SU-DHL-6 (cell line): ENCODE measurements around the gene GON4L.

Experiments used
- H2AFZ ChIP-seq: fragments of 200-600 bp; sonication (generic); 2 replicates; pipeline ENCODE4 v1.6.1; 2014; ENCODE audit warnings: low read depth, mild to moderate bottlenecking, moderate library complexity, mixed read lengths, antibody characterized with exemption, low read length; ENCODE audit not compliant: severe bottlenecking
- H3F3A ChIP-seq: fragments of 200-600 bp; shearing (Covaris generic); 2 replicates; pipeline ENCODE4 v1.6.0; 2016; ENCODE audit warnings: antibody characterized with exemption, mild to moderate bottlenecking; ENCODE audit not compliant: insufficient read depth
- H3K27ac ChIP-seq: fragments of 200-600 bp; sonication (generic); 2 replicates; pipeline ENCODE4 v1.5.1; 2016; ENCODE audit warnings: low read depth, mild to moderate bottlenecking, low read length, moderate library complexity, mixed read lengths
- H3K27me3 ChIP-seq: fragments of 200-600 bp; sonication (generic), shearing (Covaris generic); 2 replicates; pipeline ENCODE4 v1.6.0; 2014; ENCODE audit warnings: mild to moderate bottlenecking, low read length
- H3K36me3 ChIP-seq: fragments of 200-600 bp; sonication (generic); 2 replicates; pipeline ENCODE4 v1.6.1; 2014; ENCODE audit warnings: mild to moderate bottlenecking, low read length, mixed read lengths
- H3K4me2 ChIP-seq: fragments of 300-600, 200-600 bp; shearing (Covaris generic), sonication (generic); 2 replicates; pipeline ENCODE4 v1.6.0; 2014; ENCODE audit warnings: low read length, low read depth, mild to moderate bottlenecking; ENCODE audit not compliant: poor library complexity, severe bottlenecking
- H3K4me3 ChIP-seq: fragments of 200-600 bp; sonication (generic); 2 replicates; pipeline ENCODE4 v1.5.1; 2014; ENCODE audit warnings: antibody characterized with exemption, low read length, mild to moderate bottlenecking, mixed read lengths; ENCODE audit not compliant: insufficient read depth, poor library complexity, severe bottlenecking
- H3K79me2 ChIP-seq: fragments of 200-600 bp; sonication (generic); 2 replicates; pipeline ENCODE4 v1.6.1; 2014; ENCODE audit warnings: mild to moderate bottlenecking, low read length, moderate library complexity; ENCODE audit not compliant: insufficient read depth
- H3K9ac ChIP-seq: fragments of 200-600 bp; sonication (generic); 2 replicates; pipeline ENCODE4 v1.7.0; 2014; ENCODE audit warnings: mild to moderate bottlenecking, low read length
- H3K9me2 ChIP-seq: fragments of 200-600 bp; sonication (generic); replicated peaks from 2 replicates; pipeline ENCODE4 v1.6.1; 2014; ENCODE audit warnings: low read length; ENCODE audit not compliant: insufficient read depth
- H3K9me3 ChIP-seq: fragments of 200-600 bp; sonication (generic); 2 replicates; pipeline ENCODE4 v1.6.1; 2014; ENCODE audit warnings: low read length, mixed read lengths; ENCODE audit not compliant: insufficient read depth
- H4K20me1 ChIP-seq: fragments of 200-600 bp; sonication (generic); 2 replicates; pipeline ENCODE4 v1.6.1; 2014; ENCODE audit warnings: low read depth, mild to moderate bottlenecking, antibody characterized with exemption, low read length, moderate library complexity, mixed read lengths
- CTCF ChIP-seq: fragments of 200-600 bp; sonication (generic); IDR thresholded peaks from one replicate; pipeline ENCODE4 v1.5.1; 2017; ENCODE audit warnings: antibody characterized with exemption, mild to moderate bottlenecking, low read length, moderate library complexity; ENCODE audit not compliant: insufficient read depth, poor library complexity, severe bottlenecking
- EZH2phosphoT487 ChIP-seq: fragments of 200-600 bp; sonication (generic), shearing (Covaris generic); conservative IDR thresholded peaks from 2 replicates; pipeline ENCODE4 v1.6.1; 2018; ENCODE audit warnings: mild to moderate bottlenecking, antibody characterized with exemption, low read length, moderate library complexity, mixed read lengths

GON4L gene

GRCh38 chr1:155833665-155834295, 23.2 kb downstream of the GON4L start:
- Histone ChIP-seq H3K9ac (peak overlapping the region; percentile 31; the same call in 1 of the 2 replicates), H3K9me2 (no peaks in the 10 kb centered on the region), H4K20me1 (no peaks in the 10 kb centered on the region), H2AFZ (no peak overlapping the region), H3K27ac (peak overlapping the region; percentile 87), H3K9me3 (no peaks in the 10 kb centered on the region), H3K79me2 (peaks cover 39% of the 10 kb centered on the region), H3K27me3 (no peaks in the 10 kb centered on the region), H3F3A (peaks cover 30% of the 10 kb centered on the region), H3K4me3 (no peak overlapping the region), H3K4me2 (peak overlapping the region; percentile 41), H3K36me3 (peaks cover 4% of the 10 kb centered on the region; the same call in 1 of the 2 replicates)
- TF ChIP-seq EZH2phosphoT487, result no peak
- no peak for TF ChIP-seq CTCF

GRCh38 chr1:155831279-155831976, 25.6 kb downstream of the GON4L start:
- no peaks in the 10 kb centered on the region for H4K20me1 ChIP-seq

GRCh38 chr1:155827450-155827849, 29.6 kb downstream of the GON4L start:
- peaks cover 15% of the 10 kb centered on the region for H3K79me2 ChIP-seq
- H3F3A ChIP-seq, result peaks cover 23% of the 10 kb centered on the region; the same call in 1 of the 2 replicates
- no peak for TF ChIP-seq EZH2phosphoT487
- no peak for TF ChIP-seq CTCF
- no peak overlapping the region for H3K4me3 ChIP-seq
- H3K9me3 ChIP-seq, result no peaks in the 10 kb centered on the region
- peaks cover 12% of the 10 kb centered on the region for H3K36me3 ChIP-seq
- no peak overlapping the region for H2AFZ ChIP-seq
- no peak overlapping the region for H3K4me2 ChIP-seq
- H3K9me2 ChIP-seq, result no peaks in the 10 kb centered on the region
- H3K27ac ChIP-seq, result no peak overlapping the region
- no peaks in the 10 kb centered on the region for H3K27me3 ChIP-seq
- H3K9ac ChIP-seq, result no peak overlapping the region
- no peaks in the 10 kb centered on the region for H4K20me1 ChIP-seq

More at GRCh38 chr1:155831279-155831976, 25.6 kb downstream of the GON4L start:
- Histone ChIP-seq H3K9me3 (no peaks in the 10 kb centered on the region), H3K27ac (peak overlapping the region; percentile 50), H3F3A (peaks cover 38% of the 10 kb centered on the region), H3K36me3 (peaks cover 7% of the 10 kb centered on the region; the same call in 1 of the 2 replicates), H3K9ac (no peak overlapping the region), H2AFZ (no peak overlapping the region), H3K4me2 (no peak overlapping the region), H3K4me3 (no peak overlapping the region), H3K27me3 (no peaks in the 10 kb centered on the region), H3K79me2 (peaks cover 28% of the 10 kb centered on the region), H3K9me2 (no peaks in the 10 kb centered on the region)
- TF ChIP-seq CTCF (no peak), EZH2phosphoT487 (no peak)
